8988T (cell line): ENCODE results near the gene RNU1-2.
"Not testable (repeated sequence)": the region's sequence is repeated elsewhere in the genome, so short reads cannot be mapped to it uniquely, and the experiment has no call there.

Source experiments
- DNase-seq: peaks from one replicate; pipeline ENCODE4 v3.0.0; 2011

The RNU1-2 gene

DNA sequence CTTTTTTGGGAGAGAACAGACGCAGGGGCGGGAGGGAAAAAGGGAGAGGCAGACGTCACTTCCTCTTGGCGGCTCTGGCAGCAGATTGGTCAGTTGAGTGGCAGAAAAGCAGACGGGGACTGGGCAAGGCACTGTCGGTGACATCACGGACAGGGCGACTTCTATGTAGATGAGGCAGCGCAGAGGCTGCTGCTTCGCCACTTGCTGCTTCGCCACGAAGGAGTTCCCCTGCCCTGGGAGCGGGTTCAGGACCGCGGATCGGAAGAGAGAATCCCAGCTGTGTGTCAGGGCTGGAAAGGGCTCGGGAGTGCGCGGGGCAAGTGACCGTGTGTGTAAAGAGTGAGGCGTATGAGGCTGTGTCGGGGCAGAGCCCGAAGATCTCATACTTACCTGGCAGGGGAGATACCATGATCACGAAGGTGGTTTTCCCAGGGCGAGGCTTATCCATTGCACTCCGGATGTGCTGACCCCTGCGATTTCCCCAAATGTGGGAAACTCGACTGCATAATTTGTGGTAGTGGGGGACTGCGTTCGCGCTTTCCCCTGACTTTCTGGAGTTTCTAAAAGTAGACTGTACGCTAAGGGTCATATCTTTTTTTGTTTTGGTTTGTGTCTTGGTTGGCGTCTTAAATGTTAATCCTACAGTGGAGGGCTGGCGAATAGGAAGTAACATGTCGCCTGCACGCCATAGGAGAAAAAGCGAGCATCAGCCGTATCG, at the start of gene RNU1-2:
TSS of gene RNU1-2 (plus strand) at position 383 of the 718 bp plus-strand sequence.
- not testable (repeated sequence) for DNase-seq

DNA sequence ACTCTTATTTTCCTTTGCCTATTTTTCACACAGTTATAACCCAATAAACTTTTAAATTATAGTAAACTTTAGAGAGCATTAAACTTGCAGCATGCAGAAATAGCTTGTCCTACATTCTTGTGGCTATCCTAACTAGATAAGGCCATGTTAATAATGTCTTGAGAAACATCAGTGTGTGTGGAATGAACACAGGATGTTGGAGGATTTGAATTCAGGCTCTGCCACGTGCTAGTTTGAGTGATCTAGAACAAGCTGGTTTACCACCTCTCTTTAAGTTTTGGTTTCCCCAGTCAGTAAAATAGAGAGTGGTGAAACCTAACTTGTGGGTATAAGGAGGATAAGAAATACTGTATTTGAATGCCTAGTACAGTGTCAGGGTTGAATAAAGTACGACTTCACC, 39.6 kb upstream of the RNU1-2 start:
- not testable (repeated sequence) for DNase-seq

DNA sequence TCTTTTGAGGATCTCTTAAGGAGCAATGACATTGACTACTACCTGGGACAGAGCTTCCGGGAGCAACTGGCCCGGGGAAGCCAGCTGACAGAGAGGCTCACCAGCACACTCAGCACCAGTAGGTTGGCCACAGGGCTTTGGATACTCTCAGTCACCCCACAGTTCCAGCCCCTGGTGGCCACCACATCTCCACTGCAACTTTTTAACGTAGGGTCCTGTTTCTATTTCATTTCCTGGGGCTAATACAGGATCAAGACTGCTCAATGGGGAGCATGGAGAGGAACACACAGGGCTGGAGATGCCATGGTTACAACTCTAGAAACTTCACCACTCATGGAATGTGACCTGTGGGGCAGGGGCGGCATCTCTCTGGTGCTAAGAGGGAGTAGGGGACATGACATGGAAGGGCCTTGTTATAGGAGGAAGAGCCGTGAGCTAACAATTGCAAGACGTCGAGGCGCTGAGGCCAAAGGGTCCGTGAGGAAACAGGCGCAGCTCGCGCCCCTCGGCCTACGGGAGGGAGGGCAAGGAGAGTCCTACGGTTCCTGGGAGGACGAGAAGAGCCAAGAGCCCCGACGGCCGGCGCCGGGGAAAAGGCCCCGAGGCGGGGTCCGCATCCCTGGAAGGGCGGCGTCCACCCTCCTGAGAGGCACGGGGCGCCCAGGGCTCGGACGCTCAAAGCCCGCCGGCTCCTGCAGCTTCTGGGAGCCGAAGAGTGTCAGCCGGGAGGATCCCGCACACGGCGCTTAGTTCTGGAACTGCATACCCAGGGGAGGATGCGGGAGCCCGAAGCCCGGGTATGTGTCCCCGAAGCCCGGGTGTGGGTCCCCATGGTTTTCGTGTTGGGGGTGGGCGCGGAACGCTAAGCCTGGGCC, 36.4 kb upstream of the RNU1-2 start:
- DNase-seq = not testable (repeated sequence)

DNA sequence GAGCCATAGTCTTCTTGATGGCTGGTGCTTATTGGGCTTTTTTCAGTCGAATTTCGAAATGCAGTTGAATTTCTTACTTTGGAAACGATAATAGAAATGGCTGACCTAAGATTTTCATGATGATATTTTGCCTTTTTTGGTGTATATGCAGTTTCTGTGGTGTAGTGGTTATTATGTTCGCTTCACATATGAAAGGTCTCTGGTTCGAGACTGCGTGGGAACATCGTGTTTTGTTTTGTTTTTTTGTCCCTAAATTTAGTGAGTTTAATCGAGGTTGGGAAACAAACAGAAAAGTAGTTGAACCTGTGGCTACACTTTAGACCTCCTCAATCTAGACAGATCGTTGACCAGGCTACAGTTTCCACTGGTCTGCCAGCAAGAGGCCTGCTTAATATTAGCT, 35.7 kb upstream of the RNU1-2 start:
- not testable (repeated sequence) for DNase-seq

DNA sequence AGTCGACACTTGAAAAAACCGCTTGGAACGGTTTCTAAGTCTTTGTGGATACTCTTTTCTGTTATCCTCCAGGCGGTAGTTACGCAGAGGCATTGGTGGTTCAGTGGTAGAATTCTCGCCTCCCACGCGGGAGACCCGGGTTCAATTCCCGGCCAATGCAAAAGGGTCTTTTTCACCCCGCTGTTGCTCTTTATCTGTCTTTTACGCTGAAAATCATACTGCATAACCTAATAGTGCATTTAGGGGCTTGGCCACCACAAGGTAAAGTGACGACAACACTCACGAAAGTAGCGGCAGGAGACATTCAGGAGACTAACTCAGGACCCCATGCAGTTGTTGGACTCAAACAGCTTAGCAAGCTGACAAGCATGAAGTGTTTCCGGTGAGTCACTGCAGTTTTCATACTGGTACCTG, 33.9 kb upstream of the RNU1-2 start:
- not testable (repeated sequence) for DNase-seq

DNA sequence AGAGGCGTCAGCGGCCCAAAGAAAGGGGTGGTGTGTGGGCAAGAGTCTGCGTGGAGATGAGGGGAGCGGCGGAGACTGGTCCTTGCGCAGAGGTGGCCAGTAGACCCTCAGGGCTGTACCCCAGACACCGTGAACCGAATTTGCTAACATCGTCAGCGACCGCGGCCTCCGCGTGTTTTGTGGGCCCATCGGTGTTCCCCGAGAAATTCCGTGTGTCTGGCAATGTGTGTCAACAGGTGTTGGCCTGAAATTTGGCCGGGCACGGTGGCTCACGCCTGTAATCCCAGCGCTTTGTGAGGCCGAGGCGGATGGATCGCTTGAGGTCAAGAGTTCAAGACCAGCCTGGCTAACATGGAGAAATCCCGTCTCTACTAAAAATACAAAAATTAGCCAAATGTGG, 33.4 kb upstream of the RNU1-2 start:
- not testable (repeated sequence) for DNase-seq

DNA sequence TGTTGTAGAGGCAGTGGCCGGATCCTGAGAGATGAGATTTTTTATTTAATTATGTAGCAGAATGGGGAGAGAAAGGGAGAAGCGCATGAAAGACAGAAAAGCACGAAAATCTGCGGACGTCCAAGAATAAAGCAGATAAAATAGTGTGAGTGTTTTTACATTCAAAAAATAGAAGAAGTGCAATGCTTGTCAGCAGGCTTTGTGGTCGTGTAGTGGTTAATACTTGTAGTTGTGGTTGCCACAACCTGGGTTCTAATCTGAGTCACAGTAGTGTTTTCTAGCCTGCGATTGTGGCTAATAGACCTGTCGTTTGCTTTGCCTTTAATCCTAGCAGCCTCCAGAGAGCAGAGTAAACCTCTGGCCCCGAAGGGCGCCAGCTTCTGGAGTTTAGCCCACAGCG, 32.8 kb upstream of the RNU1-2 start:
- DNase-seq = not testable (repeated sequence)

DNA sequence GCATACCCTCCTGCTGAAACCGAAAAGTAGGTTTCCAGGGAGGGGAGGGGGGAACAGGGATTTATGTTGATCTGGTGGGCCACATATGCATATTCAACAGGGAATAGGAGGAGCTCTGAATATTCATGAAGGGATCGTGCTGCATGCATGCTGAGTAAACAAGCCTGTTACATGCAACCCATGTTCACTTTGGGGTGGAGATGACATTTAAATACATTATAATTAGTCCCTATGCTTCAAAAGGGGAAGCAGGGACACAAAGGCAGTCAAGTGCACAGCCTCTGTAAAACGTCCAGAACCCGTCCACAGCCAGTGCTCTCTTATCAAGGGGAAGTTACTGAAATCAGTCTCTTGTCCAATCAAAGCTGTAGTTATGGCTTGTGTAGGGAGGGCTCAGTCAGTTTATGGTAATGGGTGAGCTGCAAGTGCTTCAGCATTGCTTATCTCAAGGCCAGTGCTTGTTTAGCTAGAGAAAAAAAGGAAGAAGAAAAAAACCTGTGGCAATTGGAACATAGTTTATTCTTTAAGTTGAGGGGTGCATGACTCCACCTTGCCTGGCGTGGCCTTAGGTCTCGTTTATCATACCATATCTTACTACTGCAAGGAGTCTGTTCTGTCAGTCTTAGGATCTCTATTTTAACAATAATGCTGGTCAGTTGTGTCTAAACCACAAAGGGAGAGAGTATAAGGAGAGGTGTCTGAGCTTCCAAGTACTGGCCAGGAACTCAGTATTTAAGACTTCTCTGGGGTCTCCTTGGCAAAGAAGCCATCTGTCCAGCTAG, 28.7 kb upstream of the RNU1-2 start:
- not testable (repeated sequence) for DNase-seq

DNA sequence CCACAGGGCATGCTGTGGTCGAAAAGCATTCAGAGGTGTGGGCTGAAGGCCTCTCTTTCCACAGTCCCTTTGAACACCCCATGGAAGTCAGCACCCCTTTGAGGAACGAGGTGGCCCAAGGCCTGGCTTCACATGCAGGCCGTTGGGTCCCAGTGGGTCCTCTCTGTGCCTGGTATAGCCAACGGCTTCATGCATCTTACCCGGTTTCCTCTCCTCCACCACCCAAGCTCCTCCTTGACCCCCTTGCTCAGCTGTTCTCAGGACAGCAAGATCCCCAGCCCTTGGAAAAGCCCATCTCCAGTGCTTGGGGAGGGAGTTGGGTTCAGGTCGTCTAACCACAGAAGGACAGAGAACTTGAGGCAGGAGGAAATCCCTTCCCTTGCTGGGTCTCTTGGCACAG, 27.0 kb upstream of the RNU1-2 start:
- DNase-seq = not testable (repeated sequence)

DNA sequence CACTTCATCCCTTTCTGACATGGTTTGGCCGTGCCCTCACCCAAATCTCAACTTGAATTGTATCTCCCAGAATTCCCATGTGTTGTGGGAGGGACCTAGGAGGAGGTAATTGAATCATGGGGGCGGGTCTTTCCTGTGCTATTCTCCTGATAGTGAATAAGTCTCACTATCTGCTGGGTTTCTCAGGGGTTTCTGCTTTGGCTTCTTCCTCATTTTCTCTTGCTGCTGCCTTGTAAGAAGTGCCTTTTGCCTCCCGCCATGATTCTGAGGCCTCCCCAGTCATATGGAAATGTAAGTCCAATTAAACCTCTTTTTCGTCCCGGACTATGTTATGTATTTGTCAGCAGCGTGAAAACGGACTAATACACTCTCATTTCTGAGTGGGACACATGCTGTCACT, 25.8 kb upstream of the RNU1-2 start:
- DNase-seq = not testable (repeated sequence)

DNA sequence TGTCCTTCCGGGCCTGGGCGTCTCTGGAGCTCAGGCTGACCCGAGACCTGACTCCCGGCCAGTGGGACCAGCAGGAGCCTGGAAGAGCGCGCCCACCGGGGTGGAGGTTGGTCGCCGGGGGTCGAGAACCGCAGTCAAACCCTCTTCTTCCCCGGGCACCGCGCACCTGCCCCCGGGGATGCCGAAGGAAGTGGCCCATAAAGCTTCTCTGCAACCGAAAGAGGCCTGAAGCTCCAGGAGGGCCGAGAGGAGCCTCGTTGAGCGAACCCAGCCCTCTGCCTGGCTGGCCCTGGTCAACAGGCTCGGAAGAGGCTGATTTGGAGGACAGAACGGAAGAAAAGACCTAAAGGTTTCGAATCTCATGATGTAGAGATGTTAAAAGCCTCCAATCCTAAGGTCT, 24.6 kb upstream of the RNU1-2 start:
- not testable (repeated sequence) for DNase-seq

DNA sequence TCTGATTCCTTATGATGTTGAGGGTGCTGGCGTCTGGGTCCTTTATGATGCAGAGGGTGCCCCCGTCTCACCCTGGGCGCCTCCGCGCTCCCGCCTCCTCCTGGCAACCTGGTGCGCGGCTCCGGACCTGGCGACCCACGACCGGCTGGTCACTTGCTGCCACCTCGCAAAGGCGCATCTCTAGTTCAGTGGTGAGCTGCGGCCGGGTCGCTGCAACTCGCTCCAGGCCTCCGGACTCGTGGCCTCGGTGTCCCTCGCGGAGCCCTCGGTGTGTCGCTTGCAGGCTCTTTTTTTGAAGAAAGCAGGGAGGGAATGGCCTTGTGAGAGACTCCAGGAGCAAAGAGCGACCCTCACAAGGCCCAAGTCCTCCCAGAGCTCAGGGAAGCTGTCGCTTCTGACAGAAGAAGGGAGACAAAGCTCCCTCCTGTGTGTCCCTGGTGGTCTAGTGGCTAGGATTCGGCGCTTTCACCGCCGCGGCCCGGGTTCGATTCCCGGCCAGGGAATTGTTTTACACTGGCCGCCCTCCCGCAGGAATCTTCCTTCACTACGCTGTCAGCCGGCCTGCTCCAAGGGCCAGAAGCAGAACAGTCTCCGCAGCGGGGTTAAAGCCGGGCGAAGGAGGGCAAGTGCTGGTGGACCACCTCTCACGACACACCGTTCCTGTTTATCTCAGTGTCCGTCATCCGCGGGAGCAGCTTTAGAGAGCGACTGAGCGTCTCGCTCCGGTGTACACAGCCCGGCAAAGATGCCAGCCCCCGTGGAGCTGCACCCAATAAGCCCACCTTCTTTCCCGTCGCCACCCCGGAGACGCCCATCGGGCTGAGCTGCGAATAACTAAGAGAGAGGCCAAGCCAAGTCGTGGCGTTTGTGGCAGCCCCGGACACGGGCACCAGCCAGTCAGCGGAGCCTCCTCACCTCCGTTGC, 23.4 kb upstream of the RNU1-2 start:
- DNase-seq = not testable (repeated sequence)

DNA sequence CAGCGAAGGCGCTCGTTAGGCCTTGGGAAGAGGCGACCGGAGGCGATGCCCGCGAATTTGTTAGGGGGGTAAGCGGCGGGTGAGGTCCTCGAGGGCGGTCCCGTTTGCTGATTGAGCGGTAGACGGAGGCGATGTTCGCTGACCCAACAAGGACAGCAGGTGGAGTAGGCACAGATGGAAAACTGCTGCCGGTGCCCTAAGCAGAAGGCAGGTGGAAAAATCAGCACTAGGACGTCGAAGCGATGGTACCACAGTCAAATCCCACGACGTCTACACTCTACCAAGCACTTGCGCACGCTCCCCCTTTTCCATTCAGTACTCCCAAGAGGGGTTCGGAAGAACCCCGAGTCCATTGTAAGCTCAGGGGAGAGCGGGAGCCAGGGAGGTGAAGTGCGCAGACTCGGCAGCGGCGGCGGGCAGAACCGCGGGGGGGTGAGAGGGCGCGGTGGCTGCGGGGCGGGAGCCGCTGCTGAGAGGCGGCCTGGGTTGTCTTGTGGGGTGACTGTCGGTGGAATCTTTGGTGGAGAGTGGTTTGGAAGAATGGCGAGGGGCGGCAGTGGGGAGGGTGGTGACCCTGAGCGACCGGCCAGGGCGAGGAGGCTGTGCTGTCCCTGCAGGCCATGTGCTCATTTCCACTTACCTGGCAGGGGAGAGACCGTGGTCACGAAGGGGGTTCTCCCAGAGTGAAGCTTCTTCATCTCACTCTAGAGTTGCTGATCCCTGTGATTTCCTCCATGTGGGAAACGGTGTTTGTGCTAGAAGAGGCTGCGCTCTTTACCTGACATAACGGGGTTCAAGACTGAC, 22.5 kb upstream of the RNU1-2 start:
- not testable (repeated sequence) for DNase-seq

DNA sequence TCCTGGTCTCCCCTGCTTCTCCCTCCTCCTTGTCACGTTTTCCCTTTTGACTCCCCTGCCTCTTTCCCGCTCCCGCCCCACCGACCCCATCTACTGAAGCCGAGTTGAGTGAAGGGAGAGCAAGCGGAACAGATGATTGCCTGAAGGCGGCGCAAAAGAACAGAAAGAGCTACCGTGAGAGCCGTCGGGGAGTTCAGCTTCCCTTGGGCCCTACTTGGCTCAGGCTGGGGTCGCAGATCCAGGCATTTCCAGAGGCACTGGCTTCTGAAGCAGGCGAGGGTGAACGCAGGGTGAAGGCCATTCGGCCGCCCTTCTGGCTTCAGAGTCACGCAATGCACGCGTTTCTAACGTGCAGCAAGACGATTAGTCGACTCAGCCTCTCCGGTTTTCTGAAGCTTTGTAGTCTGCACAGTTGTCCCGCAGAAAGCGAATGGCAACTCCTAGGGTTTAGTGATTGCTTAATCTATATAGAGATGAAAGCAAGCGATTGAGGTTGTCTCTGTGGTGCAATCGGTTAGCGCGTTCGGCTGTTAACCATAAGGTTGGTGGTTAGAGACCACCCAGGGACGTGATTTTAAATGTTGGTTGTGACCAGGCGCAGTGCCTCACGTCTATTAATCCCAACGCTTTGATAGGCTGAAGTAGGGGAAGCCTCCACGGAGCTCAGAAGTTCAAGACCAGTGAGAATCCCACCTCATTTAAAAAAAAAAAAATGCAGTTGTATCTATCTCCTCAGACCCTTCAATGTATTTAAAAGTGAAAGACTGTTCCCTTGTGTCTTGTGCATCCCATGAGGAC, 20.6 kb upstream of the RNU1-2 start:
- DNase-seq = not testable (repeated sequence)

DNA sequence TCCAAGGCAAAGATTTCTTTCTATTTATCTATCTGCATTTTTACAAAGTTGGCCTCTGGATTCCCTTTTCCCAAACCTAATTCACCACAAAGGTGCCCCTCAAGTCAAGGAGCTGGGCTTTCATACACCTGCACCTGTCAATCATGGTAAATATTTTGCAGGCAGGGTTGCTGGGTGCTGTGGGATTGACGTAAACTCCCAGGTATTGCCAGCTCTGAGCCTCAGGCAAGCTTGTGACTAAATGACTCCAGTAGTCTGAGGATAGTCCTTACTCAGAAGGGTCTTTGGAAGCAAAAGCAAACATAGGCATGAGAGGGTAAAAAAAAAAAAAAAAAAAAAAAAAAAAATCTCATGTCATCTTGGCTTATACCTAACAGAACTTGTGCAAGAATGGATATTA, 14.0 kb upstream of the RNU1-2 start:
- not testable (repeated sequence) for DNase-seq

DNA sequence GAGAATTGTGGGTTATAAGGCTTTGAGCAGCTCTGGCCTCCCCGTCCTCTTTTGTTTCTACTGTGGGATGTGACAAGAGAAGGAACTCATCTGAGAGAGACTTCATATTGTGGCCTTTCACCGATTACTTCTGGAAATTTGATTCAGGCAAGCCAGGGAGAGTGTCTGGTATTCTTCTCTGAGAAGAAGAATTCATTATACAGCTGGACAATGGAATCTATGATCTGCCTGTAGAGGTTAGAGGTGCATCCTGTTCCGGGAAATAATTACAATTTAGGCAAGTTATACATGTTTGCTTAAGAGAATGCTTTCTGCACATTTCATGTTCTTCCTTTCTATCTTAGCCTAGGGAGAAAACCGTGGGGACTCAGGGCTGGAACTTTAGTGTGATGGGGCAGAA, 12.8 kb upstream of the RNU1-2 start:
- no peak for DNase-seq

DNA sequence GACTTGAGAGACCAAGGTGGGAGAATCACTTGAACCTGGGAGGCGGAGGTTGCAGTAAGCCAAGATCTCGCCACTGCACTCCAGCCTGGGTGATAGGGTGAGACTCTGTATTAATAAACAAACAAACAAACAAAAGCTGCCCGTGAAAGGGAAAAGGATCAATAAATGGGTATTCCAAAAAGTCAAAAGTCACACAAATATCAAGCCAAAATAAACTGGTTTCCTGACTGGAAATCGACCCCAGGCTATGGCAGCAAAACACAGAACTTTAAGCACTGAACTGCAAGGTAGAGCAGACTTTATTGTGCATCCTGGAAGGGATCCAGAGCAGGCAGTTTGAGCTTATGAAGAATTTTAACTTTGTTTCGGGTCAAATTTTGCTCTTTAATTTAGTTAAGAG, 11.3 kb upstream of the RNU1-2 start:
- not testable (repeated sequence) for DNase-seq

DNA sequence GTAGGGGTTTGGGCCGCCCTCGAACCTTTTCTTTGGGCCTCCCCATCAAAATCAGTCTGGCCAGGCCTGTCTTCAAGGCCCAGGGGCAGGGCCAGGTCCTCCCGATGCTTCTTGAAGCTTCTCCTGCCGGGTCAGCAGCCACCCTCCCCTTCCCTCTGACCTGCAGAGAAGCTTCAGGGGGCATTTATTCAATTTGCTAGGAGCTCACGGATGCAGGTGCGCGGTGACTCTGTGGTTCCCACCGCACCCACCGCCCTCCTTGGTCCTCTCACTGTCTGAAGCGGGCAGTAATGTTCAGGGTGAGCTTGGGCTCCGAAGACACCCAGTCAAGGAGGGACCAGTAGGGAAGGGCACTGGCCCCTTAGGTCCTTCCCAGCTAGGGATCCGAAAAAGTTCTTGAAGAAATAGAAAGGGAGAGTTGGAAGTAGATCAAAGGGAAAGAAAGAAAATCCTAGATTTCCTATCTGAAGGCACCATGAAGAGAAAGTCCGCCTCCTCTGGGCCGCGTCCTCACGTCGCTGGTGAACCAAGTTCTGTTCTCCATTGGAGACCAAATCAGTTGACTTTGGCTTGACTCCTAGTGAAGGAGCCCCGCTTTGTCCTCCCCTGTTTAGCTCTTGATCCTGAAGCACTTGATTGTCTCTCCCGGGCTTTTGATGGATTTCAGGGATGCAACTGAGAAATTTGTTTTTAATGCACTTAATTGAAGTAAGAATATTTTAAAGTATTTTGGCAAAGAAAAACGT, 8.7 kb upstream of the RNU1-2 start:
- no peak for DNase-seq
